DMS114 treated with DMSO at 0.1 percent for 48 hours (cell line): Measurements from ENCODE around the gene NECTIN1.

Experiments used
- DNase-seq: peaks from one replicate; lab custom pipeline; 2025; ENCODE audit not compliant: unreplicated experiment; lab: John Stamatoyannopoulos, UW

The NECTIN1 gene

DNA sequence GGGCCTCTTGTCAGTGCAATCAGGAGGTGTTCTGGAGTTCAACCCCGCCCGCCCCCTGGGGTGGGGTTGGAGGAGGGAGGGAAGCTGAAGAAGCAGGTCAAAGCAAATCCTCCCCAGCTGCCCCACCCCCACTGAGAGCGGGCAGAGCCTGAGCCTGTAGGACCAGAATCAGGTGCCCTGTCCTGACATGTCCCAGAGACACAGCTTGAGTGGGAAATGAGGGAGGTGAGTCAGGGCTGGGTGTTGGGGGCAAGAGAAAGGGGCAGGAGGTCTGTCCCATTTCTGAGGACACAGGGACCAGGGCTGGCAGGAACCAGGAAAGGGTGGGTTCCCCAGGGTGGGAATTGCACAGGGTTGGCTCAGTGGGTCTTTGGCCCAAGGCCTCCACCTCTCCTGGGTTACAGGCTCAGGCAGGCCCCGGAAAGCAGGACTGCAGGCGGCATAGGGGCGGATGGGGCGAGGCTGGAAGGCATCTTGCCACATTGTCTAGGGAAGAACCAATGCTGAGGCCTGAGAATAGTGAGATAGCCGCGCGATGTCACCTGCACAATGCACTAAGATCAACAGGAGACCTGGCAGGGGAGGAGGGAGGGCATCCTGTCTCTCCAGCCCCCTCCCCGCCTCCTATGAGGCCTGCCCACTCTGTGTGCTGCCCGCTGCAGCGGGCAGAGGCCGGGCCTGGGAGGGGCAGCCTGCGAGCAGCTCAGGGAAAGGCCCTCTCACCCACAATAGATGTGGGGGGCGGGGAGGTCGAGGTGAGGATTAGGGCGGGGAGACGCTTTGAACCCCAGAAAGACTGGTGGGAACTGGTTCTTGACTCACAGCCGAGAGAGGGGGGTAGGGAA is 32.4 kb downstream of the NECTIN1 start:
- no peak for DNase-seq

DNA sequence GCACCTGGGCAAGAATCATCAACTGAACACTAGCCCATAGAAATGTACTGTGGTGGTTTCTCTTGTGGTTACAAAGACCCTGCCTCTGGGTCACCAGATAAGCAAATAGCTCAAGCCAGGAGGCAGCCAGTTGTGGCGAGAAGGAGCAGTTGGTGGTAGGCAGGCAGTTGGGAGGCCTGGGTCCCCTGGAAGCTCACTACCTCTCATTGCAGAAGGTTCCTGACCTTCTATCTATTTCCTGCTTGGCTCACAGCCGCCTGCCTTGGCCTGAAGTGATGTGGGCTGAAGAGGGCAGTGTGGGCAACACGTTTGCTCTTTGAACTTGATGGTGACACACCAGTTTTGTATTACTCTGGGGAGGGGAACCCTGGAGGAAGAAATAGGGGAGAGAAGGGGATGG is 34.7 kb downstream of the NECTIN1 start:
- DNase-seq: no peak

DNA sequence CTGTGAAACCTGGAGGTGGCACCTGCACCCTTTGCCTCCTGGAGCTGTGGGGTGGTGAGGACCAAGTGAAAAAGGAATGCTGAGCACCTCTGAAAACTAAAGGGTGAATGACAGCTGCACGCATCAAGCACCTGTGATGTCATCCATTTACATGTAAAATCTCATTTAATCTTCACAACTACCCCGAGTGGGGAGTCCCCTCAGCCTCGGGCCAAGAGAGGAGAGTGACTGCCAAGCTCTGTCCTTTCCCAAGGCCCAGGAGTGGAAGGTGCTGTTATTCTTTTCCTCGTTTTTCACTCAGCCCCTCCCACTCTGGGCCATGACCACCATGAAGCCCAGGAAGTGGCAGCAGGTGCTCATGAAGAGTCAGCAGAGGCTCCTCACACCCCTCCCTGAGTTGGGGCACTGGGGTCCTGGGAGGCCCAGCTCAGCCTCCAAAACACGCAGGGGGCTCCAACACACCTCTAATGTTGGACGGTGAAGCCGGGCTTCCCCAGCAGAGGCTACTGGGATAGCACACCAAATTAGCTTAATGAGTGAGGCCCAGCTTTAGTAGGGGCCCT is 35.7 kb downstream of the NECTIN1 start:
- no peak for DNase-seq

DNA sequence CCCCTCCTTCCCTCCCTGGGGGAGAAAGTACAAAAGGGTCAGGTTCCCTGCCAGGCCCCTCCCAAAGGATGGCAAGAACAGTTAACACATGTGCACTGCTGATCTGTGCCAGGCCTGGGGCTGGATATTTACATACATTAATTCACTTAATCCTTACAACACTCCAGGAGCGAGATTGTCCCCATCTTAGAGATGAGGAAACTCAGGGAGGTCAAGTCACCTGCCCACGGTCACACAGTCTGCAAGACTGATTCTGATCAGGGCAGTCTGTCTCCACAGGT is 36.5 kb downstream of the NECTIN1 start:
- DNase-seq: no peak

DNA sequence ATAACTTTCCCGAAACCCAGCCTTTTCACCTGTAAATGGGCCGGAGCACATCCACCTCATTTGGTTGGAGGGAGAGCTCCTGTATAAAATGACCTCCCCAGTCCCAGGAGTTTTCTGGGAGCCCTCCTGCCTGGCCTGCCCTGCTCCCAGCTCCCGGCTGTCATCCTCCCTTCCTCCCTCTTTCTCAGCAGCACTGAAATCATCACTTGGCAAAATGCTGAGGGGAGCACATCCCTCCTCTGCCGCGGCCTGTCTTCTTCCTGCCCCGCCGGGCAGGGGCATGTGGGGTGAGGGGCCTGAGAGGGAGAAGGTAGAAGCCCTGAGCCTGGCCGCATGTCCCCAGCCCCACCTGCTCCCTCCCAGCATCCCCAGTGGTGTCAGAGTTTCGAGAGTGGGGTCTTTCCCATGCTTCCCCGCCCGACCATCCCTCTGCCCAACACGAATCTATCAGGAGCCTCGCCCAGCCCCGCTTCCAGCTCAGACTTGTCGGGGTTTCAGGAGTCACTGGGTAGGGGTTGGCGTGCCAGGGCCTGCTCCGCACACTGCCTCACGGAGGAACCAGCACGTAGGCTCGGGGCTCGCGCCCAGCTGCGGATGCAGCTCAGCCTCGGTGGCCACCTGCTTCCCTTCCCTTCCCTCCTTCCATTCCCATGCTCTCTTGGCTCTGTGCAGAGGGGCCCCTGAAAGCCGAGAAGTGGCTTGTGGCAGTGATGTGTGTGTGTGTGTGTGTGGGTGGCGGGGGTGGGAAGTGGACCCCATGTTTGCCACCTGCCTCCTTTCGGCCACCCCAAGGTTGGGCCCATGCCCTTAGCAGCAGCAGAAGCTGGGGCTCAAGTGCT is 37.1 kb downstream of the NECTIN1 start:
- DNase-seq: no peak

DNA sequence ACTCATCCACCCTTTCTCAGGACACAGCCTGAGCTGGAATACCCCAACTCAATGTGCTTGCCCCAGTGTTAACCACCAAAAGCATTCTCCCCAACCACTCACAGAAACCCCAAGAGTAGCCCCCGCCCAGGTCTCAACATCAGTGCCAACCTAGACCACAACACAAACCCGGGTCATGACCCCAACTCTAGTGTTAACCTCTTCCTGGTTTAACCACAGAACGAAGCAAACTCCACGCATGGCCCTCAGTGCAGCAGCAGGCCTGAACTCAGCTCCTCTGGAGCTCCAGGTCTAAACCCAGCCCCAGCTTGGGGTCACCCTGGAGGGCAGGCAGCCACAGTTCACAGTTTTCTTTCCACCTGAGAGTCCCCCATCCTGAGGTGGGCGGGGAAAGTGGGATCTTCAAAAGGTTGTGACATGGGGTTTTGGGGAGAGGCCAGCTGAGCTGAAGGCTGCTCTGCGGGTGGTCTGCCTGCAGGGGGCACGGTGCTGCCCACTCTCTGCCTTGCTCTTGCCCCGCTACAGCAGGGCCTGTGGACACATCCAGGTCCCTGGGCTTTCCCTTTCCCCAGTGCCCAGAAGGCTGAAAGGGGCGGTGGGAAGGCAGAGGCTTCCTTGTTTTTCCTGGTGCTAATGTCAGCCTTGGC is 37.9 kb downstream of the NECTIN1 start:
- DNase-seq: no peak

DNA sequence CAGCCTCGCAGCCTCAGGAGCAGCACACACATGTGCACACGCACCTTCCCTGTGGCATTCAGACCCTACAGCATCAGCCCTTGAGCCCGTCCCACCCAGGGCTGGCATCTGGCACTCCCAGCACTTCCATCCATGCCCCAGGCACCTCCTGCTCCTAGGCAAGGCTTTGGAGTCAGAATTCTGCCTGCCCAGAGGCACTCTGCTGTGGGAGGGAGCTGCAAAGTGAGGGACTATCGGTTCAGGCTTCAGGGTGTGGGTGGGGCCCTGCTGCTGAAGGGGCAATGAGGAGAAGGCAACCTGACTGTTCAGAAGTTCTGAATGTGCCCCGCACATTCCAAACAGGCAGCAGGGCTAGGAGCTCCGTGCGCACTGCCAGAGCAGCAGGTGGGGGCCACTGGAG is 39.7 kb downstream of the NECTIN1 start:
- DNase-seq: no peak

DNA sequence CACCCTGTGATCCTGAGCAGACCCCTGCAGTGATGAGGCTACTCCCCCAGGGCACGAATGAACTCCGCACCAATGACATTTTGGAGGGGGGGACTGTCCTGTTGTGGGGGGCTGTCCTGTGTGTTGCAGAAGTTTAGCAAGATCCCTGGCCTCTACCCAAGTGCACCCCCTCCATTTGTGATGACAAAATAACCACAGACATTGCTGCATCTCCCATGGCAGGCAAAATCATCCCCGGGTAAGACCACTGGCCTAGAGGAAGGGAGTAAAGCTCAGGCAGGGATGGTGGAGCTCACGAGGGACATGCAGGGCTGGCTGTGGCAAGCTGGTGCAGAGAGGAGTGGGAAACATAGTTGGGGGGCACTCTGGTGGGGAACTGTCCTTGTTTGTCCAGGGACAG is 40.6 kb downstream of the NECTIN1 start:
- no peak for DNase-seq

DNA sequence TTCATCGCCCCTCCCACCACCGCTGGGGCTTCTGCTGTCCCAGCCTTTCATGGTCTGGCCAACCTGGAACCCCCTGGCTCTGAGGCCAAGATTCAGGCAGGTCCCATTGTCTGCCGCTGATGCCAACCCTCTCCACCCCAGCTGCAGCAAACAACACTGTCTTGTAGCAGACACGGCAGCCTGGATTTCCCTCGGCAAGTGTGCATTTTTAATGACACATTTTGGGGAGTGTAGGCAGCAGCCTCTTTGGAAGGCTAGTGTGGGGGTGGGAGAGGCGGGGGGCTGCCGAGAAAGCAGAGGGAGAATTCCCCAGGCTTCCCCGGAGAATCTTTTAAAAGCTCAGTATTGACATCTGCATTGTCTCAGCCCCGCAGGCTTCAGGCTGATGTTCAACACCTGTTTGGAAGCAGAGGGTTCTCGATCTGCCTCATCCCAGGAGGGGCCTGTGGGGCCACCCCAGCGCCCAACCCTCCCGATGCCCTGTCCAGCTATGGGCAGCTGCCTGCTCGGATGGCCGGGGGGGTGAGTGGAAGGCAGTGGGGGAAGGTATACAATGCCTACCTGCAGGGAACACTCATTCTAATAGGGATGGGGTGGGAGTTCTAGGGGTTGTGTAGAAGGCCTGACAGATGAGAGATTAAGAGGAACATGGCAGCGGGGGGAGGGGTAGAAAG is 41.5 kb downstream of the NECTIN1 start:
- DNase-seq: no peak

DNA sequence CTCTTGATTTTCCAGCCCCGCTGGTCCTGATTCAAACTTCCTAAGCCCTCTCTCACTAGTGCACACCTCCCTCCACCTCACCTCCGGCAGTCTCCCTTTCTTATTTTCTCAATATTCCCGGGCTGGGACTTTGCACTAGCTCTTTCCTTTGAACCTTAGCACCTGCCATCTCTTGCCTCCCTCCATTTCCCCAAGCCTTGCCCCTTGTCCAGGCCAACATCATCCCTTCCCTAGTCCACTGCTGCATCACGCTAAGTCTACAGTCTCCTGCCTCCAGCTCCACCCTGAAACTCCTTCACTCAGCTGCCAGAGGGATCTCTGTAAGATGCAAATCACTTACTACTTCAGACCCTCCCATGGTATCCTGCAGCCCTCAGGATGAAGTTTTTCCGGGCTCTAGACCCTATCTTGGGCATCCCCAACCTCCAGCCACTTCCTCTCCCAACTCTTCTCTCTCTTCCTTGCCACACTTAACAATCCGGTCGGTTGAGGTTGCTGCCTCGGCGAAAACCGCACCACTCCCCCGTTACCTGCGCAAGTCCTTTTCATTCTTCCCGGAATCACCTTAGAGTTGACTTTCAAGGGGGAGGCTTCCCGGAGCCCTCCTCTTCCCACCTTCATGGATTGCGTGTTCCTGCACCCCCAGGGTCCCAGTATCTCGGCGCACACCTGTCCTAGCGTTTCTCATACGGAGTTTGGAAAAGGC is 42.7 kb downstream of the NECTIN1 start:
- DNase-seq: no peak

DNA sequence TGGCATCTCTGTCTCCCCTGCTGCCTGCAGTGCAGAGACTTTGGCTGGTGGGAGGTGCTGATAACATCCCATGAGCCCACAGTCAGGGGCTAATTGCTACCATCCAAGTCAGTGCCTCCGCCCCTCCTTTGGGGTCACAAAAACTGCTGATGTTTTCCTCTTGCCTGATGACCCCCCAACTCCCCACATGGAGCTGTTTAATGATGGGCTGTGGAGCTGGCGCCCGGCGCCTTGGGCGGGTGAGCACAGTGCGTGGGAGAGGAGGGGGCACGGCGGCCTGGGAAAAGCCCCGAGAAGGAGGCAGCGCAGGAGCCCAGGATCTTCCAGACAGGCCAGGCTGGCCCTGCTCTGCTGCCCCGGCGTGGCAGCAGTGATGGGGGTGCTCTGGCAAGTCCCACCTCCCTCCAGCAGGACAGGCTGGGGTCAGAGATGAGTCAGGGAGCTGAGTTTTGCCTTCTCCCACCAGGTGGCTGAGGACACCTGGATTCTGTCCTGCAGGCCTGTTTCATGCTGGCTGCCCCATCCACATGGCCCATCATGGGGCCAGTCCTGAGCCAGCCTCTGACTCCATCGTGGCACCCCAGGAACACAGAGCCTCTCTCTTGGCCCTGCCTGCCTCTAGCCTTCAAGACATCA is 43.8 kb downstream of the NECTIN1 start:
- DNase-seq: no peak

DNA sequence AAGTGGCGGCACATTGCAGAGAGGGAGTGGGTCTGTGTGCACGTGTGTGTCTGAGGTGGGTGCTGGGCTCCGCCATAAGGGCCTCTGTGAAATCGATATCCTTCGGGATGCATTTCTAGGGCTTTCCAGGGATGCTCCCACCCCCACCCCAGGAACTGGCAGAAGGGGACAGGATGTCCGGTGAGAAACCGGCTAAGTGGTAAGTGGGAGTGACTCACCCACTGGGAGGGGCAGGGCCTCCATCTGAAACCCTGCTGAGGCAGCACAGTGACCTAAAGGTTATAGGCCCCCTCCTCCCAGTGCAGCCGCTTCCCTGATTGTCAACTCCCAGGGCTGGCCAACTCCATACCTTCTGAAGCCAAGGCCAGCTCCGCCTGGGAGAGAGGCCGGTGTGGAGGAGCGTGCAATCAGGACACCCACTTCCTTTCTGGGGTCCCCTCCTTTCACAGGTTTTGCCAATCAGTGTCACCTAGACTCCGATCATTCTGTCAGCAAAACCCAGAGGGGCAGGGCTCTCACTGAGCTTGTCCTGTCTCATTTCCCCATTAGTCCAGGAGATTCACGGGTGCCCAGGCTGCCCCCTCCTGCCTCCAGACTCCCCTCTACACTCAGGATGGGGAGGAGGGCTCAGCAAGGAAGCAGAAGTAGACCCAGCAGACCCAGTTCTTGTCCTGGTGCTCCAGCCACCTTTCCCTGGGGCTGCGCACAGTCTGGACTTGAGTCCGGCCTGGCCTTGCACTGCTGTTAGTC is 44.5 kb downstream of the NECTIN1 start:
- no peak for DNase-seq

DNA sequence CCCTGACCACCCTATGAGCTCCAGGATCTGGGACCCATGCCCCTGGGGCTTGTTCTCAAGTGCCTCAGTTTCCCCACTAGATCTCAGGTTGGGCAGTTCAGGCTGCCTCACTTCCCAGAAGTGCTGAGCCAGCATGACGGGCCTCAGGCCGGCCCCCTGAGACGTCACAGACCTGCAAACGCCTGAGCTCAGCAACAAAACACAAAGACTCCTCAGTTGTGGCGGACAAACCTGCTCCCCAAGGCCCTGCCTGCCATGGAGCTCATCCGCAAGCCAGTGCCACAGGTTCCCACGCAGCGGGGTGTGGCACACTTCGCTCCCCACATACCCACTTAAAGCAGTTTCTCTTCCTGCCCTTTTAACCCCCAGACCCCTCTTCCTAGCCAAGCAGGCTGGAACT is 45.2 kb downstream of the NECTIN1 start:
- DNase-seq: no peak

DNA sequence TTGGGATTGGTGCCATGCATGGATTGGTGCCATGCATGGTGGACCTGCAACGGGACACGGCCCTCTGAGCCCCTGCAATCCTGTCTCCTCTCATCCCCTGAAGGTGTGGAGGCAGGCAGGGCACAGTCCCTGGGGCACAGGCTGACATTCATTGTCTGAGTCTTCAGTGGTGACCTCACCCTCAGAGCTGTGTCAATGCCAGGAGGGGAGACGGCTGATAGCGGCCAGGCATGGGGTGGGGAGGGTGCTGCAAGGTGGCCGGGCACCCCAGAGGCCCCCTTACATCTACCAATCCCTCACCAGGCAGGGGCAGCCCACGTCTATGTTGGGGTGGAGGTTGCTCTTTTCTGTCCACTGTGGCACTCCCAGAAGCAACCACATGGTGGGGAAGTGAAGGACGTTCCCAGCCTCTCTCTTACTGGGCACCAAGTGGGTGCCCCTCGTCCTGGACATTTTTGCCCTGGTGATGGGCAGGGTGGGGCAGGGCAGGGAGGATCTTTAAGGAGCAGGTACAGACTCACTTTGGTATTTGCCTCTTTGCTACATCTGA is 47.6 kb downstream of the NECTIN1 start:
- DNase-seq: no peak

DNA sequence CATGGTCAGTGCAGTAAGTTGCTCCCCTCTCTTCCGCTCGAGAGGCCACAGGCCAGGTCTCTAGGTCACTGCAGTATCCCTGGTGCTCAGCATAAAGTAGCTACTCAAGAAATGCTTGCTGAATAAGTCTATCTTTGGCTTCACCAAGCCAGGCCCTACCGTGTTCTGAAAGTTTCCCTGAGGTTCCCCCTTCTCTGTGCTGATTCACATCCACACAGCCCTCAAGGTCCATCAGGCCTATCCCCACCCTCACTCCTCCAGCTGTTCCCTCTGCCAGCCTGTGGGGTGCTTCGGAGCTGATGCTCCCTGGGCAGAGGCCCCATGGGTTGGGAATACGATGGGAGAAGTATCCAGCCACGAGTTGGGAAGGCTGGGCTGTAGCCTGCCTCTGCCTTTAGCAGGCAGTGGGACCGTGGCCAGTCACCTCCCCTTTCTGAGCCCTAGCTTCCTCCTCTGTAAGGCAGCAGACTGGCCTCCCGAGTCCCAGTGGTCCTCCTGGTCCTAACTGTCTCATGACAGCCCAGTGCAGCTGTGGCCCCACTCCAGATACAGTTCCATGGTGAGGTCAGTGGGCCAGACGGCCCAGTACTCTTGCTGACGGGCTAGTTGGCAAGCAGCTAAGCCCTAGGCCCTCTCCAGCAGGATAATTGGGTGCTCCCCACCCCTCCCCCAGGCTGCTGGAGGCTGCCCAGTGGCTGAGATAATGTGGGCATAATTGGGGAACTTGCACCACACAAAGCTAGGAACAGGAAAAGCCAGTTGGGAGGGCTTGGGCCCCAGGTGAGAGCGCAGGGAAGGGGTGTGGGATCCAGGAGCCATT is 48.2 kb downstream of the NECTIN1 start:
- DNase-seq: no peak

DNA sequence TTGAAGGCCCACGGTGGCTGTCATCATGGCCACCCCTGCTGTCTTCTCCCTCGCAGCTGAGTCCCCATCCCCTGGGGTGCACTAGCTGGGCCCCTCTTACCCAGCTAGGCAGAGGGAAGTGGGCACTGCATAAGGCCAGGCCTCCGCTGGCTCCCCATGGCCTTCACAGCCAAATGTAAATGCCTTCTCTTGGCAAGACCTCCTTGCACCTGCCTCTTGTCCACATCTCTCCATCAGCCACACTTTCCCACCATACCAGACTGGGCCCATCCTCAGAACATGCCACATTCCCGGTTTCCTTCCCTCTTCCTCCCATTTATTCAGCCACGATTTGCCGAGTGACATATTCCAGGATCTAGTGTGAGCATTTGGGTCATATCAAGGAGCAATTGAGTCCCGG is 49.7 kb downstream of the NECTIN1 start:
- no peak for DNase-seq

DNA sequence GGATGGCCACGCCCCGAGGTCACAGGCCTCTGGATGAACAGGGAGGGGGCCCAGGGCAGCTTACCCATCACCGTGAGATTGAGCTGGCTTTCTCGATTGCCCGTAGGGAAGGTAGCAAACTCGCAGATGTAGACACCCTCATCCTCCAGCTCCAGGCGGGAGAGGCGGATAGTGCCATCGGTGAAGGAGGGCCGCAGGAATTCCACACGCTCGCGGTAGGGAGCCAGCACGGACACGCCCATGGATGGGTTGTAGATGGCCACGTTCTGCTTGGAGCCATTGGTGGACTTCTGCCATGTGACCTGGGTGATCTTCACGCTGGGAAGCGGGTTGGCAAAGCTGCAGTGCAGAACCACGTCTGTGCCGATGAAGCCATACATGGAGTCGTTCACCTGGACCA is 50.6 kb downstream of the NECTIN1 start:
- DNase-seq: no peak

DNA sequence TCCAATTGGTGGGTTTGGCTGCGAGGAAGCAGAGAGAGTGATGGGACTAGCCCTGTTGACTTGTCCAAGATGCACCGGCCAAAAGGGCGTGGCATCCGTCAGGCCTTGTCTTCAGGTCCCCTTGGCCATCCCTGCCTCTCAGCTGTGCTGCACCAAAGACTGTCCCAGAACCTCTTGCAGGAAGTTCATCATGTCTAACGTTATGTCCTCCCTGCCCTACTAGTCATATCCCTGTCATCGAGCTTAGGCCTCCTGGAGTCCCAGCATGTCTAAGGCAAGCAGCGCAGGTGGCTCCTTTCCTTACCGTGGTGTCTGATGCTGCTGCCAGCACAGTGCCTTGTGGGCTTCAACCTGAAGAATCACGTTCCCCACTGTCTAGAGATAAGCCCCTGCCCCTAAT is 51.2 kb downstream of the NECTIN1 start:
- no peak for DNase-seq
